GM12864 (cell line): ENCODE data around the gene DLGAP1.

Experiments used
- DNase-seq: peaks from one replicate; pipeline ENCODE4 v3.0.0-alpha.2; 2011; ENCODE audit warnings: low read depth
- H3K4me3 ChIP-seq: 2 replicates; pipeline ENCODE4 v1.5.1; 2011; ENCODE audit warnings: mild to moderate bottlenecking, low read depth, low read length, control low read depth
- CTCF ChIP-seq: IDR thresholded peaks from 2 replicates; pipeline ENCODE4 v1.5.1; 2011; ENCODE audit warnings: low read depth, mild to moderate bottlenecking, moderate library complexity, low read length, control low read depth, inconsistent platforms; ENCODE audit errors: missing control alignments

The DLGAP1 gene

GRCh38 chr18:4358618-4359017, 96.5 kb downstream of the DLGAP1 start:
- no peak for TF ChIP-seq CTCF
- no peak for DNase-seq
- no peak overlapping the region for H3K4me3 ChIP-seq

- no peak for TF ChIP-seq CTCF
- no peak overlapping the region for H3K4me3 ChIP-seq
- no peak for DNase-seq
Measured at GRCh38 chr18:4357579-4357978, 97.5 kb downstream of the DLGAP1 start.

GRCh38 chr18:4356929-4357328, 98.2 kb downstream of the DLGAP1 start:
- no peak overlapping the region for H3K4me3 ChIP-seq
- no peak for TF ChIP-seq CTCF
- DNase-seq: no peak

GRCh38 chr18:4353853-4354418, 101.2 kb downstream of the DLGAP1 start:
- TF ChIP-seq CTCF: no peak
- no peak overlapping the region for H3K4me3 ChIP-seq
- DNase-seq: no peak

- no peak for DNase-seq
- TF ChIP-seq CTCF: no peak
- H3K4me3 ChIP-seq: no peak overlapping the region
Measured at GRCh38 chr18:4352746-4353551, 102.2 kb downstream of the DLGAP1 start.

- H3K4me3 ChIP-seq: no peak overlapping the region
- no peak for TF ChIP-seq CTCF
- DNase-seq: no peak
Measured at GRCh38 chr18:4351005-4351404, 104.1 kb downstream of the DLGAP1 start.

DNA sequence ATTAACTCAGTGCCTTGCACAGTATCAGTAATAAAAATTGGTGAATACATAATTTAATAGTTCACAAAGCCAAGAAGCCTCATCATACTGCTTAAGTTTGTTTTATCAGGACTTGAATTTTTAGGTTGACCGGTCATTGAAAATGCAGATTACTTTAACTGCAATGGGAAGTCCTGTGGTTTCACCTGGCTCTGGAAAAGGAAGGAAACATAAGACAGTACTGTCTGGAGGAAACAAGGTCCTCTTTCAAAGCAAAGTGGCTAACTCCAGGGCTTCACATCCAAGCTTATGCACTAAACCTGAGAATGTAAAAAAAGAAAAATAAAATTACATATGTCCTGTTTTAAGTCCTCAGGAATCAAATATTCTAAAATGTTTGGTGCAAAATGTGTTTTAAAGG, 119.7 kb downstream of the DLGAP1 start:
- H3K4me3 ChIP-seq: no peak overlapping the region
- no peak for DNase-seq
- TF ChIP-seq CTCF: no peak
